HAP-1 (cell line): ENCODE results near the gene AGAP1.

Experiments used
- DNase-seq, 2 experiments: peaks; one replicate each; pipeline ENCODE4 v3.0.0-alpha.2; 2016 to 2020; ENCODE audit warnings: low spot score in 2 of 2
- H3K27me3 ChIP-seq: fragments of 250-450 bp; sonication (Bioruptor Pico); 2 replicates; pipeline ENCODE4 v1.5.1; 2020; ENCODE audit warnings: low read depth, mild to moderate bottlenecking, moderate library complexity
- H3K36me3 ChIP-seq: fragments of 250-450 bp; sonication (Bioruptor Pico); replicated peaks from 2 replicates; pipeline ENCODE4 v1.5.1; 2020; ENCODE audit warnings: mild to moderate bottlenecking
- H3K4me1 ChIP-seq: fragments of 250-450 bp; sonication (Bioruptor Pico); 2 replicates; pipeline ENCODE4 v1.5.1; 2020; ENCODE audit warnings: mild to moderate bottlenecking
- H3K4me3 ChIP-seq: fragments of 250-450 bp; sonication (Bioruptor Pico); 2 replicates; pipeline ENCODE4 v1.5.1; 2020; ENCODE audit warnings: mild to moderate bottlenecking, moderate library complexity
- H3K9me3 ChIP-seq: fragments of 250-450 bp; sonication (Bioruptor Pico); 2 replicates; pipeline ENCODE4 v1.5.1; 2020; ENCODE audit warnings: mild to moderate bottlenecking, moderate library complexity
- in situ Hi-C: fragments of 300-500 bp; cut with MboI; formaldehyde crosslinking; loops from 3 replicates; pipeline ENCODE4 v1.14.3; 2020; ENCODE audit warnings: low sequenced_read_pairs, inconsistent platforms, mixed read lengths

Gene AGAP1

GRCh38 chr2:235966932-235967757 lies 473.3 kb downstream of the AGAP1 start:
- Histone ChIP-seq H3K9me3 (no peaks in the 10 kb centered on the region), H3K4me3 (no peak overlapping the region)

GRCh38 chr2:235968155-235968554 lies 474.3 kb downstream of the AGAP1 start:
- H3K4me1 ChIP-seq: no peaks in the 10 kb centered on the region
- no peak overlapping the region for H3K4me3 ChIP-seq
- in situ Hi-C loops: no loop called here
- no peaks in the 10 kb centered on the region for H3K27me3 ChIP-seq
- no peaks in the 10 kb centered on the region for H3K9me3 ChIP-seq
- no peak for DNase-seq
- H3K36me3 ChIP-seq: no peaks in the 10 kb centered on the region

More at GRCh38 chr2:235966932-235967757, 473.3 kb downstream of the AGAP1 start:
- in situ Hi-C loops: no loop called here
- Histone ChIP-seq H3K4me1 (no peaks in the 10 kb centered on the region), H3K27me3 (no peaks in the 10 kb centered on the region), H3K36me3 (no peaks in the 10 kb centered on the region)
- no peak for DNase-seq

DNA sequence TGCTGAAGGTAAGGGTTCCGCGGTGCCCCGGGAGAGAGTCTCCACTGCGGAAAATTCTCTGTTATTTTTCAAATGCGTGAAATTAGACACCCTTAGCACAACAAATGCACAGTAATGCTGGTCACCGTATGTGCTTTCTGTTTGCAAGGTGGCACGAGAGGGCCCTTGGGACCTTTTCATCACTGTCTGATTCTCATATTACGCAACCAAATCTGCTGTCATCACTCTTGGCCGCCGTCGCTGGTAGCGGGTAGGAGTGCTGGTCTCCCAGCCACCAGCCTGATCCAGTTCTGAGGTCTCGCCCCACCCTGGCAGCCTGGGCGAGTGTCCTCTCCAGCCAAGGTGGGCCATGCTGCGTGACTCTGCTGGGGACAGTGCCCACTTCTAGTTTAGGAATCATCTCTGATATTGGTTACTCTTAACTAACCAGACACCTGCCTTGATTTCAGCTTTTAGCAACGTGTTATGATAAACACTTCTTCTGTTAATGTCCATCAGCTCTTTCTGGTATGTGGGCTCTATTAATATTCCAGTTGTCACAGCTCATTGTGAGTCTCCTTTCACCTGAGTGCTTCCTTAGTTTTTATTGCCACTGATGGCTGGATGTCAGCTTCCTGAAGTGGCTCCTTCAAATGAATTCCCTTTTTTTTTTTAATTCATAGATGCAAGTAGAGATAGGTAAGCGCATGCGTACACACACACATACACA lies 474.9 kb downstream of the AGAP1 start:
- Histone ChIP-seq H3K4me3 (no peak overlapping the region), H3K36me3 (no peaks in the 10 kb centered on the region), H3K9me3 (no peaks in the 10 kb centered on the region), H3K4me1 (no peaks in the 10 kb centered on the region), H3K27me3 (no peaks in the 10 kb centered on the region)
- no peak for DNase-seq
- in situ Hi-C loops: no loop called here

GRCh38 chr2:235970204-235971040 lies 476.6 kb downstream of the AGAP1 start:
- no peaks in the 10 kb centered on the region for H3K36me3 ChIP-seq
- no peak for DNase-seq
- no peaks in the 10 kb centered on the region for H3K27me3 ChIP-seq
- no peak overlapping the region for H3K4me3 ChIP-seq
- no peaks in the 10 kb centered on the region for H3K4me1 ChIP-seq
- no peaks in the 10 kb centered on the region for H3K9me3 ChIP-seq
- in situ Hi-C loops: no loop called here

DNA sequence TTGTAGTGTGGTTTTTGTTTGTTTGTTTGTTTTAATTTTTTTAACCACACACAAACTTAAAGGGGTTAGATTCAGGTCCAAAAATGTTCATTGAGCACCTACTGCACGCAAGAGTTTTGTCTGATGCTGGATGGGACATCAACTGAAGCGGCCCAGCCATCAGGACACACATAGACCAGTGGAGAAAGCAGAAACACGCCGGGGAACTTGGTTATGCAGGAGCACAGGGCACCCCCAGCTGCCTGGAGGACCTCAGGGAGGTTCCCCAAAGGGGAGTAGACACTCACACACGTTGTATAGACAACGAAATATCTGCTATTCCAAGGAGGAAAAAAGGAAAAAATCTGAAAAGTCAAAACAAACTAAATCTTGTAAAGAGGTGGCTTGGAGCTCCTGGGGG lies 482.7 kb downstream of the AGAP1 start:
- DNase-seq: no peak
- Histone ChIP-seq H3K36me3 (no peaks in the 10 kb centered on the region), H3K27me3 (no peaks in the 10 kb centered on the region), H3K4me1 (no peaks in the 10 kb centered on the region), H3K9me3 (no peaks in the 10 kb centered on the region), H3K4me3 (no peak overlapping the region)
- in situ Hi-C loops: no loop called here

GRCh38 chr2:235976956-235977355 lies 483.1 kb downstream of the AGAP1 start:
- in situ Hi-C loops: no loop called here
- no peak for DNase-seq
- H3K9me3 ChIP-seq: no peaks in the 10 kb centered on the region
- no peaks in the 10 kb centered on the region for H3K27me3 ChIP-seq
- no peaks in the 10 kb centered on the region for H3K36me3 ChIP-seq
- no peaks in the 10 kb centered on the region for H3K4me1 ChIP-seq
- no peak overlapping the region for H3K4me3 ChIP-seq

GRCh38 chr2:235977445-235977844 lies 483.6 kb downstream of the AGAP1 start:
- Histone ChIP-seq H3K4me3 (no peak overlapping the region), H3K27me3 (no peaks in the 10 kb centered on the region), H3K9me3 (no peaks in the 10 kb centered on the region), H3K36me3 (no peaks in the 10 kb centered on the region), H3K4me1 (no peaks in the 10 kb centered on the region)
- DNase-seq: no peak
- in situ Hi-C loops: no loop called here

DNA sequence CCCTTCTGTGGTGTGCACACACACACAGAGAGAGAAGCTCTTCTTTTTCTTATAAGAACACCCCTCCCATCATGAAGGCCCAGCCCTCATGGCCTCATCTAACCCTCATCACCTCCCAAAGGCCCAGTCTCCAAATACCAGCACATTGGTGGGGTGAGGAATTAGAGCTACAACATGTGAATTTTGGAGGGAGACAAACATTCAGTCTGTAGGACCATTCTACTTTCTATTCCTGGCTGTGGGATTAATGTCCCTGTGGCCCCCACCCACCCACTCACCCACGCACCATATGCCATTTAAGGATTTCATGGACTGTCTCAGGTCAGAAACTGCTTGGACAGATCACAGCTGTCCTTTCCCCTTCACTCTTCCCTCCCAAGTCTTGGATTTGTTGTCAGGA lies 484.2 kb downstream of the AGAP1 start:
- Histone ChIP-seq H3K4me3 (no peak overlapping the region), H3K9me3 (no peaks in the 10 kb centered on the region), H3K4me1 (no peaks in the 10 kb centered on the region), H3K27me3 (no peaks in the 10 kb centered on the region), H3K36me3 (no peaks in the 10 kb centered on the region)
- no peak for DNase-seq
- in situ Hi-C loops: no loop called here

DNA sequence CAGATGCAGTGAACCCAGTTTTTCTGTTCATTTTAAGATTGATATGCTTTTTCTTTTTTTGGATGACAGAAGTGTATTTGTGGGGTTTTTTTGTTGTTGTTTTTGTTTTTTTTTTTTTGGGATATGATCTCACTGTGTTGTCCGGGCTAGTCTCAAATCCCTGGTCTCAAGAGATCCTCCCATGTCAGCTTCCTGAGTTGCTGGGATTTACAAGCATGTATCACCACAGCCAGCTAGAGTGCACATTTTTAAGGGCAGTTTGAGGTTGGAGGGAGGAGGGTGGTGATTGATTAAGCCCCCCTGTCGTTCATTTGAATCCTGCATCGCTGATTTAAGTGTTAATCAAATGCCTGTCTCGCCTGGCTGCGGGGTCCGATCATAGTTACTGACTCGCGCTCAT lies 485.2 kb downstream of the AGAP1 start:
- no peaks in the 10 kb centered on the region for H3K9me3 ChIP-seq
- no peak for DNase-seq
- H3K4me3 ChIP-seq: no peak overlapping the region
- no peaks in the 10 kb centered on the region for H3K27me3 ChIP-seq
- H3K36me3 ChIP-seq: no peaks in the 10 kb centered on the region
- no peaks in the 10 kb centered on the region for H3K4me1 ChIP-seq
- in situ Hi-C loops: no loop called here

- no peak overlapping the region for H3K4me3 ChIP-seq
These were observed 486.1 kb downstream of the AGAP1 start for GRCh38 chr2:235979753-235980435.

DNA sequence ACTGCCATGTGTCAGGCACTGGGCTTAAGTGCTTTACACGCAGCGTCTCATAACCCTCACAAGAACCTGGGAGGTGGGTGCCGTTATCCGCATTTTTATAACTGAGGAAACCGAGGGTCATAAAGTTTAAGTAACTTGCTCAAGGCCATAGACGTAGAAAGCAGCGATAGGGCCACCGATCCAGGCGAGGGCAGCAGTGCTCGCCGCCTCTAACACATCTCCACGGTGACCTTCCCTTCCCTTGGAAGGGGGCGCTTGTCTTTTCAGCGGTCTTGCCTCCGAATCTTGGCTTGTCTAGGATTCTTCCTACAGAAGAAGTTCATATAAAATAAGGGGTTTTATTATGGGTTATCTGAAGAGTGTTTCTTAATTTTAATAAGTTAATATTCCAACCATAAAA lies 487.8 kb downstream of the AGAP1 start:
- DNase-seq: no peak
- no peaks in the 10 kb centered on the region for H3K36me3 ChIP-seq
- H3K4me1 ChIP-seq: no peaks in the 10 kb centered on the region
- no peaks in the 10 kb centered on the region for H3K9me3 ChIP-seq
- H3K27me3 ChIP-seq: no peaks in the 10 kb centered on the region
- in situ Hi-C loops: no loop called here
- no peak overlapping the region for H3K4me3 ChIP-seq

More at GRCh38 chr2:235979753-235980435, 486.1 kb downstream of the AGAP1 start:
- no peaks in the 10 kb centered on the region for H3K9me3 ChIP-seq
- H3K36me3 ChIP-seq: no peaks in the 10 kb centered on the region
- in situ Hi-C loops: no loop called here
- no peaks in the 10 kb centered on the region for H3K27me3 ChIP-seq
- H3K4me1 ChIP-seq: no peaks in the 10 kb centered on the region
- DNase-seq: no peak

DNA sequence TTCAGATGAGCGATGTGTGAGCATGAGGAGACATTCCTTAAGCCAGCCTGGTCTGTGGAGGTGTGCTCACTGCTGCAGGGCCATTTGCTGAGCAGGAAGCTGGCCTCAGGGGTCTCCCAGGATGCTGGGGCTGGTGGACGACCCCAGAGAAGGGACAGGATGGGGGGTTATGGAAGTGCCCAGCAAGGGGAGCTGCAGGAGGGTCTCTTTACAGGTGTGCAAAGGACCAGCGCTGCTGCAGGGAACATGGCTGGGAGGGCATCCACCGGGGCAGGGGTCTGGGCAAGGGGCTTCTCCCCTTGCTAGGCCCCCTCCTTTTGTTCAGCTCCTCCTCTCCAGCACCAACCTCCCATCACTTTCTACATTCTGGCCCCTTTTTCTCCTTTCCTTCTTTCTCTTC lies 489.2 kb downstream of the AGAP1 start:
- no peaks in the 10 kb centered on the region for H3K36me3 ChIP-seq
- no peaks in the 10 kb centered on the region for H3K9me3 ChIP-seq
- in situ Hi-C loops: no loop called here
- H3K4me3 ChIP-seq: no peak overlapping the region
- H3K27me3 ChIP-seq: no peaks in the 10 kb centered on the region
- H3K4me1 ChIP-seq: no peaks in the 10 kb centered on the region
- DNase-seq: no peak

DNA sequence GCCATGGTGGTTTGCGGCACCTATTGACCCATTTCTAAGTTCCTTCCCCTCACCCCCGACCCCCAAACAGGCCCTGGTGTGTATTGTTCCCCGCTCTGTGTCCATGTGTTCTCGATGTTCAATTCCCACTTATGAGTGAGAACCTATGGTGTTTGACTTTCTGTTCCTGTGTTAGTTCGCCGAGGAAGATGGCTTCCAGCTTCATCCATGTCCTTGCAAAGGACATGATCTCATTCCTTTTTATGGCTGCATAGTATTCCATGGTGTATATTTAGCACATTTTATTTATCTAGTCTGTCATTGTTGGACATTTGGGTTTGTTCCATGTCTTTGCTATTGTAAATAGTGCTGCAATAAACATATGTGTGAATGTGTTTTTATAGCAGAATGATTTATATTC lies 490.7 kb downstream of the AGAP1 start:
- Histone ChIP-seq H3K9me3 (no peaks in the 10 kb centered on the region), H3K4me3 (no peak overlapping the region), H3K36me3 (no peaks in the 10 kb centered on the region), H3K27me3 (no peaks in the 10 kb centered on the region), H3K4me1 (no peaks in the 10 kb centered on the region)
- in situ Hi-C loops: no loop called here
- no peak for DNase-seq
